NCI-H1105 treated with DMSO at 0.1 percent for 48 hours (cell line): Measurements from ENCODE around the gene LAPTM5.
A peak's percentile ranks its signal among the peaks of the same experiment; 100 is the strongest.

ENCODE experiments used
- DNase-seq: peaks from one replicate; lab custom pipeline; 2025; lab: John Stamatoyannopoulos, UW

LAPTM5 gene

GRCh38 chr1:30755746-30756145 lies 1.8 kb downstream of the LAPTM5 start:
- no peak for DNase-seq

GRCh38 chr1:30755334-30755733 lies 2.2 kb downstream of the LAPTM5 start:
- DNase-seq, result no peak

- no peak for DNase-seq
These were observed 2.8 kb downstream of the LAPTM5 start for GRCh38 chr1:30754684-30755171.

- DNase-seq, result no peak
These were observed 3.9 kb downstream of the LAPTM5 start for GRCh38 chr1:30753660-30754123.

- DNase-seq, result no peak
These were observed 4.5 kb downstream of the LAPTM5 start for GRCh38 chr1:30753118-30753517.

GRCh38 chr1:30752651-30752908 lies 5.0 kb downstream of the LAPTM5 start:
- no peak for DNase-seq

GRCh38 chr1:30751830-30752650 lies 5.5 kb downstream of the LAPTM5 start:
- DNase-seq, result no peak

- DNase-seq, result no peak
These were observed 6.8 kb downstream of the LAPTM5 start for GRCh38 chr1:30750731-30751291.

GRCh38 chr1:30749691-30750583 lies 7.6 kb downstream of the LAPTM5 start:
- no peak for DNase-seq

GRCh38 chr1:30748699-30749401 lies 8.7 kb downstream of the LAPTM5 start:
- peak; percentile 3 for DNase-seq

- DNase-seq, result peak; percentile 85
These were observed 9.4 kb downstream of the LAPTM5 start for GRCh38 chr1:30748098-30748698.

GRCh38 chr1:30747033-30748008 lies 10.3 kb downstream of the LAPTM5 start:
- no peak for DNase-seq

- no peak for DNase-seq
These were observed 11.2 kb downstream of the LAPTM5 start for GRCh38 chr1:30746212-30747032.

- DNase-seq, result no peak
These were observed 11.8 kb downstream of the LAPTM5 start for GRCh38 chr1:30745834-30746208.

- DNase-seq, result no peak
These were observed 12.3 kb downstream of the LAPTM5 start for GRCh38 chr1:30745156-30745833.

GRCh38 chr1:30744060-30744756 lies 13.4 kb downstream of the LAPTM5 start:
- no peak for DNase-seq

- DNase-seq, result peak; percentile 13
These were observed 14.0 kb downstream of the LAPTM5 start for GRCh38 chr1:30743584-30744059.

GRCh38 chr1:30742963-30743559 lies 14.5 kb downstream of the LAPTM5 start:
- DNase-seq, result no peak
